Transverse colon (tissue), 4 donors: ENCODE data around the gene SMAD9. TPM values are rescaled to one million over a fixed set of nuclear protein-coding genes. Genes with fewer than 3 reads are reported as not detected.

Source experiments
- DNase-seq: peaks from one replicate; pipeline ENCODE4 v3.0.0-alpha.2; 2019
- H3K27ac ChIP-seq, 4 donors: fragments of 200-600 bp; sonication (generic); 2 replicates each; pipeline ENCODE4 v1.5.1; 2016 to 2018; ENCODE audit warnings: inconsistent platforms in 4 of 4
- H3K27me3 ChIP-seq: fragments of 200-600 bp; sonication (generic); 2 replicates; pipeline ENCODE4 v1.5.1; 2017; ENCODE audit warnings: inconsistent platforms
- H3K36me3 ChIP-seq, 4 donors: fragments of 200-600 bp; sonication (generic); 2 replicates each; pipeline ENCODE4 v1.5.1; 2017 to 2019; ENCODE audit warnings: inconsistent platforms in 4 of 4
- H3K4me1 ChIP-seq, 4 donors: fragments of 200-600 bp; sonication (generic); 2 replicates each; pipeline ENCODE4 v1.5.1; 2017 to 2020; ENCODE audit warnings: inconsistent platforms in 4 of 4
- H3K4me3 ChIP-seq, 4 donors: fragments of 200-600 bp; sonication (generic); 1 replicate in 1 of 4; 2 replicates in 3 of 4; pipeline versions ENCODE4 v1.5.1 to v1.6.1; 2017 to 2019; ENCODE audit warnings: inconsistent platforms in 4 of 4
- H3K9me3 ChIP-seq, 2 donors: fragments of 200-600 bp; sonication (generic); 2 replicates each; pipeline ENCODE4 v1.5.1; 2017 to 2019; ENCODE audit warnings: inconsistent platforms in 2 of 2
- EP300 ChIP-seq: sonication (generic); formaldehyde crosslinking; IDR thresholded peaks from one replicate; pipeline ENCODE4 v1.6.1; 2017; ENCODE audit warnings: antibody characterized with exemption, low read depth
- POLR2A ChIP-seq: fragments of 450-650 bp; IDR thresholded peaks from one replicate; pipeline ENCODE4 v1.6.1; 2016; ENCODE audit warnings: antibody characterized with exemption, mild to moderate bottlenecking, moderate library complexity
- POLR2AphosphoS5 ChIP-seq, 3 donors: sonication (generic); formaldehyde crosslinking; IDR thresholded peaks; one replicate each; pipeline ENCODE4 v1.6.1; 2016; ENCODE audit warnings: antibody characterized with exemption in 3 of 3
- WGBS, 2 donors: methylation state at CpG; one replicate each; pipeline ENCODE4 v1.1.5; 2018; ENCODE audit warnings: low coverage in 1 of 2; 5-methylcytosine and 5-hydroxymethylcytosine counted together
- in situ Hi-C, 4 donors: fragments of 200-750 bp; cut with MboI; loops; one replicate each; pipeline versions ENCODE4 v1.15.0 to v1.15.1; 2017; ENCODE audit warnings: low sequenced_read_pairs in 3 of 4, low pct_ligation_motif_present in 1 of 4, low pct_unique_long_range_greater_than_20kb in 1 of 4
- intact Hi-C: fragments of 100-400 bp; cut with DNase I; formaldehyde crosslinking; loops from one replicate; pipeline ENCODE4 v1.15.1; 2023; ENCODE audit warnings: low total_unique reads
- total RNA-seq, 4 donors: library from RNA; depleted of rRNA; stranded (reverse); fragments of >200 nt; gene quantifications; one replicate each; pipeline ENCODE4 v1.1.0, GENCODE V29; 2016
- TF ChIP-seq, protein P1 (sequence below), 5 experiments: fragments of 200-600 bp in 3 of 5; fragments of 450-650 bp in 2 of 5; sonication (generic) in 3 of 5; IDR thresholded peaks; 1 replicate in 2 of 5; 2 replicates in 3 of 5; pipeline ENCODE4 v1.5.1; 2016 to 2017; ENCODE audit warnings: antibody characterized with exemption in 5 of 5, inconsistent platforms in 3 of 5, mild to moderate bottlenecking in 2 of 5, moderate library complexity in 1 of 5

The SMAD9 gene
- total RNA-seq, 4 donors from 2014 or later = 4.0 to 19.8 (median 9.8) TPM

DNA sequence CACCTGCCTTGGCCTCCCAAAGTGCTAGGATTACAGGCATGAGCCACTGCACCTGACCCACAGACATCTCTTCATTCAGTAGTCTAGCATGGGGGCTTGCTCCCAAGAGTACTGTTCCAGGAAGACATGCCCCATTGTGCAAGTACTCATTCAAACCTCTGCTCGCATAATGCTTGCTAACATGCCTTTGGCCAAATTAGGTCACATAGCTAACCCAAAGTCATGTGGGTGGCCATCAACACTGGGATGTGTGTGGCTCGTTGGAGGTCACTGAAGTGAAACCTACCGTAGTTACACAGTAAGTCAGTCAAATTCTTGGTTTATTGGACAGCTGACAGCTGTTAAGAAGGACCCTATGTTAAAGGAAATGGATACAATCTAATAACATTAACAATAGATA is 80.8 kb downstream of the SMAD9 start:
- 68% methylated on average over 3 of the region's 3 CpGs; no CpG with 5 or more reads in 1 of the 2 donors for WGBS, 2 donors
- H3K27me3 ChIP-seq = no peaks in the 10 kb centered on the region
- TF ChIP-seq, protein P1, sequence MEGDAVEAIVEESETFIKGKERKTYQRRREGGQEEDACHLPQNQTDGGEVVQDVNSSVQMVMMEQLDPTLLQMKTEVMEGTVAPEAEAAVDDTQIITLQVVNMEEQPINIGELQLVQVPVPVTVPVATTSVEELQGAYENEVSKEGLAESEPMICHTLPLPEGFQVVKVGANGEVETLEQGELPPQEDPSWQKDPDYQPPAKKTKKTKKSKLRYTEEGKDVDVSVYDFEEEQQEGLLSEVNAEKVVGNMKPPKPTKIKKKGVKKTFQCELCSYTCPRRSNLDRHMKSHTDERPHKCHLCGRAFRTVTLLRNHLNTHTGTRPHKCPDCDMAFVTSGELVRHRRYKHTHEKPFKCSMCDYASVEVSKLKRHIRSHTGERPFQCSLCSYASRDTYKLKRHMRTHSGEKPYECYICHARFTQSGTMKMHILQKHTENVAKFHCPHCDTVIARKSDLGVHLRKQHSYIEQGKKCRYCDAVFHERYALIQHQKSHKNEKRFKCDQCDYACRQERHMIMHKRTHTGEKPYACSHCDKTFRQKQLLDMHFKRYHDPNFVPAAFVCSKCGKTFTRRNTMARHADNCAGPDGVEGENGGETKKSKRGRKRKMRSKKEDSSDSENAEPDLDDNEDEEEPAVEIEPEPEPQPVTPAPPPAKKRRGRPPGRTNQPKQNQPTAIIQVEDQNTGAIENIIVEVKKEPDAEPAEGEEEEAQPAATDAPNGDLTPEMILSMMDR (IDR thresholded peaks at IDR 0.05) = no peak
- TF ChIP-seq POLR2AphosphoS5 (IDR thresholded peaks at IDR 0.05) (no peak), EP300 (no peak), POLR2A (no peak)
- intact Hi-C loops = no loop called here
- DNase-seq = no peak
- H3K36me3 ChIP-seq = peaks cover 0 to 7% (median 0%) of the 10 kb centered on the region in 4 donors
- no peak overlapping the region for H3K4me3 ChIP-seq
- in situ Hi-C loops = no loop called here
- H3K27ac ChIP-seq = no peak overlapping the region
- H3K9me3 ChIP-seq = no peaks in the 10 kb centered on the region
- H3K4me1 ChIP-seq = no peaks in the 10 kb centered on the region

DNA sequence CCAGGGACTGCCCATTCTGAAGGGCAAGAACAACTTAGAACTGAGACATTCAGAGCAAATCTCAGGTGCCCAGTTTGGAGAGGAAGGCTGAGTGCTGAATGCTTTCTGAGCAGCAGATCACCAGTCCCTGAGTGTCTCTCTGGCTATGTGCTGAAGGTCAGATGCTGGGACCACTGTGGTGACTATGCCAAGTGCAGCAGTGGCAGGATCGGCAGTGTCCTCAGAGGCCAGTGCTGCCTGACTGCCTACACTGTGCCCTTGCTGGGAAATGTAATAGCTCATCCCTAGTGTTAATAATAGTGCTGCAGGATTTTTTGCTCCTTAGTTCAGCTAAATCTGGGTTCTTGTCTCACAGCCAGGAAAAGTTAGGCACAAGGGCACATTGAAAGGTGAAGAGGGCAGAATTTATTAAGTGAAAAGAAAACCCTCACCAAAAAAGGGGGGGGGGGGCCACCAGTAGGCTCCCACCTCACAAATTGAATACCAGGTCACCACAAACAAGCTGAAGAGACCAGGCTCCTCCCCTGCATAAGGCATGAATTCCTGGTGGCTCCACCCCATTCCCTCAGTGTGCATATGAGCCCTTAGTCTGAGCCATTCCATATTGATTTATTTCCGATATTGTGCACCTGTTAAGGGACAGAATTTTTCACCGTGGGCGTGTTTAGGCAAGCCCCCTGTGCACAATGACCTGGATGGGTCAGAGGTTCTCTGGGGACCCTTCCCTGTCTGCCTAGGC is 82.5 kb downstream of the SMAD9 start:
- in situ Hi-C loops = no loop called here
- no peaks in the 10 kb centered on the region for H3K4me1 ChIP-seq
- TF ChIP-seq POLR2AphosphoS5 (IDR thresholded peaks at IDR 0.05) (no peak), POLR2A (no peak), EP300 (no peak)
- TF ChIP-seq, protein P1 (IDR thresholded peaks at IDR 0.05) = no peak
- WGBS, 2 donors = 70 to 80% methylated on average over 1 to 4 of the region's 4 CpGs
- intact Hi-C loops = no loop called here
- no peak for DNase-seq
- no peak overlapping the region for H3K27ac ChIP-seq
- no peaks in the 10 kb centered on the region for H3K9me3 ChIP-seq
- no peak overlapping the region for H3K4me3 ChIP-seq
- no peaks in the 10 kb centered on the region for H3K36me3 ChIP-seq
- H3K27me3 ChIP-seq = no peaks in the 10 kb centered on the region

DNA sequence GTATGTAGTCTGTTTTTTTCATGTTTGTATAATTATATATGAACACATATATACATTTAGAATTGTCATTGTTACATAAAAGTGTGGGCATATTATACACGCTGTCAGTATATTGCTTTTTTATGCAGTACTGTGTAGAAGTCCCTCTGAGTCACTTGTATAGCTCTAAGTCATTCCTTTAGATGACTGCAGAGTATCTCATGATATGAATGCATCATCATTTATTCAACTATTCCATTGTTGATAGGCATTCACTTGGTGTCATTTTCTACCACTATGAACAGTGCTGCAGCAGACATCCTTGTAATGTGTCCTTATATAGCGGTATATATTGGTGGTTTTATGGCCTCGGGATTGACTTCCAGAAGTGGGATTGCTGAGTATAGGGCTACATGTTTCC is 85.7 kb downstream of the SMAD9 start:
- no peak for DNase-seq
- no peaks in the 10 kb centered on the region for H3K27me3 ChIP-seq
- no peak overlapping the region for H3K27ac ChIP-seq
- in situ Hi-C loops (no loop called here), intact Hi-C loops (no loop called here)
- TF ChIP-seq POLR2A (no peak), POLR2AphosphoS5 (IDR thresholded peaks at IDR 0.05) (no peak)
- H3K4me3 ChIP-seq = no peak overlapping the region
- no peaks in the 10 kb centered on the region for H3K4me1 ChIP-seq
- H3K36me3 ChIP-seq = no peaks in the 10 kb centered on the region
- H3K9me3 ChIP-seq = no peaks in the 10 kb centered on the region
- WGBS, 2 donors = 88 to 98% methylated on average over 3 of the region's 3 CpGs

DNA sequence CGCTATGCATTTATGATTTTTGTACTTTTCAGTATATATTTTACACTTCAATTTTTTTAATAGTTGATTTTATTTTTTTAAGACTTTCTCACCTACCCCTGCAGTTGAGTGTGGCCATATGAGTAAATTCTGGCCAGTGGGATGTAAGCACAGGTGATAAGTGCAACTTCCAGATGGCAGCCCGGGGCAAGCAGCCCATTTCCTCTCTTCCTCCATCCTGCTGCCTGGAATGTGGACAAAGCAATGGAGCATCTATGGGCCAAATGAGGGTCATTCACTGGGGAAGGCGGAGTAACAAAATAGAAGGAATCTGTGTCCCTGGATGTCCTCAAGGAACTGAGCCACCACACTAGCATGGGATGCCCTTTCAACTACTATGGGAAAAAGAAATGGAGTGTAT is 88.7 kb downstream of the SMAD9 start:
- in situ Hi-C loops = no loop called here

More for the DNA sequence above, 88.7 kb downstream of the SMAD9 start:
- no peaks in the 10 kb centered on the region for H3K27me3 ChIP-seq
- no peaks in the 10 kb centered on the region for H3K4me1 ChIP-seq
- H3K27ac ChIP-seq = no peak overlapping the region
- 94 to 100% methylated on average over 1 to 3 of the region's 3 CpGs for WGBS, 2 donors
- intact Hi-C loops = no loop called here
- no peak overlapping the region for H3K4me3 ChIP-seq
- no peak for DNase-seq
- no peaks in the 10 kb centered on the region for H3K9me3 ChIP-seq
- peaks cover 0 to 5% (median 2%) of the 10 kb centered on the region in 4 donors for H3K36me3 ChIP-seq
- TF ChIP-seq, protein P1 (IDR thresholded peaks at IDR 0.05) = no peak
- no peak for TF ChIP-seq POLR2AphosphoS5 (IDR thresholded peaks at IDR 0.05)
- no peak for TF ChIP-seq EP300
- TF ChIP-seq POLR2A = no peak
